ENCODE data around the gene OR2C1. TPM values are rescaled to one million over a fixed set of nuclear protein-coding genes. Genes with fewer than 3 reads are reported as not detected.

Gene OR2C1
- total RNA-seq, 6 experiments from 2014 or later, result 0.49 TPM; not detected in 5

GRCh38 chr16:3375680-3376079 is 20.0 kb downstream of the OR2C1 start:
- Histone ChIP-seq H3K27me3 (no peaks in the 10 kb centered on the region), H3K27ac (no peak overlapping the region), H3K4me1 (no peaks in the 10 kb centered on the region), H3K36me3 (no peaks in the 10 kb centered on the region), H3K9me3 (peaks cover 0 to 25% (median 7%) of the 10 kb centered on the region in 4 donors), H3K4me3 (no peak overlapping the region)
- 95% methylated on average over 5 of the region's 5 CpGs for WGBS (ENCODE audit: insufficient coverage, low coverage, low lambda C conversion rate, missing lambda C conversion rate)
- DNase-seq (no peak), ATAC-seq (no peak)
- TF ChIP-seq POLR2A (IDR thresholded peaks at IDR 0.05) (no peak), CTCF (IDR thresholded peaks at IDR 0.05) (no peak)
- intact Hi-C loops (cut with DNase I), result no loop called here

GRCh38 chr16:3377917-3378316 is 22.2 kb downstream of the OR2C1 start:
- no peaks in the 10 kb centered on the region for H3K27me3 ChIP-seq
- H3K36me3 ChIP-seq, result peaks cover 0 to 6% (median 3%) of the 10 kb centered on the region in 4 donors
- peaks cover 0 to 46% (median 23%) of the 10 kb centered on the region in 4 donors for H3K9me3 ChIP-seq
- ATAC-seq, result no peak
- intact Hi-C loops (cut with DNase I), result no loop called here
- no peaks in the 10 kb centered on the region for H3K4me1 ChIP-seq
- no peak for DNase-seq
- no peak overlapping the region for H3K4me3 ChIP-seq
- no peak overlapping the region for H3K27ac ChIP-seq
- TF ChIP-seq POLR2A (IDR thresholded peaks at IDR 0.05), result no peak

DNA sequence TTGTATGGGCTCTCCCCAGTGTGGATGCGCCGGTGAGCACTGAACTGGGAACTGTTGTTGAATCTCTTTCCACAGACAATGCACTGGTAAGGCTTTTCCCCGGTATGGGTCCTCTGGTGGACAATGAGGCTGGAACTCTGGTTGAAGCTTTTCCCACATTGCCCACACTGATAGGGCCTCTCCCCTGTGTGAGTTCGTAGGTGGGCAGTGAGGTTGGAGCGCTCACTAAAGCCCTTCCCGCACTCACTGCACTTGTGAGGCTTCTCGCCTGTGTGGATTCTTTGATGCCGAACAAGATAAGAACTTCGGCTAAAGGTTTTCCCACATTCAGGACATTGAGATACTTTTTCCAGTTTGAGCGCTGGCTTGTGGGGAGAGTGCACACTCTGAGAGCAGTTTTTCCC is 27.4 kb downstream of the OR2C1 start:
- peaks cover 0 to 60% (median 41%) of the 10 kb centered on the region in 4 donors for H3K9me3 ChIP-seq
- no peak for TF ChIP-seq CTCF (IDR thresholded peaks at IDR 0.05)
- no peak for TF ChIP-seq POLR2A (IDR thresholded peaks at IDR 0.05)
- no peak for DNase-seq
- no peaks in the 10 kb centered on the region for H3K27me3 ChIP-seq
- WGBS (ENCODE audit: insufficient coverage, low coverage, low lambda C conversion rate, missing lambda C conversion rate), result 96% methylated on average over 7 of the region's 10 CpGs
- no peak overlapping the region for H3K27ac ChIP-seq
- H3K4me1 ChIP-seq, result no peaks in the 10 kb centered on the region
- ATAC-seq, result no peak
- H3K36me3 ChIP-seq, result peaks cover 0 to 25% (median 14%) of the 10 kb centered on the region in 4 donors
- no peak overlapping the region for H3K4me3 ChIP-seq
- intact Hi-C loops (cut with DNase I), result loop anchor here in 1 of 2 donors (10.0 kb wide), 1 partner anchor 78 kb away; the partner anchor contains the start of genes TIGD7 and ZNF75A

GRCh38 chr16:3388325-3388724 is 32.6 kb downstream of the OR2C1 start:
- no peak overlapping the region for H3K4me3 ChIP-seq
- TF ChIP-seq CTCF (IDR thresholded peaks at IDR 0.05) (no peak), POLR2A (IDR thresholded peaks at IDR 0.05) (no peak)
- WGBS (ENCODE audit: insufficient coverage, low coverage, low lambda C conversion rate, missing lambda C conversion rate), result 99% methylated on average over 6 of the region's 6 CpGs
- peaks cover 0 to 47% (median 14%) of the 10 kb centered on the region in 4 donors for H3K36me3 ChIP-seq
- H3K4me1 ChIP-seq, result no peaks in the 10 kb centered on the region
- peaks cover 0 to 18% (median 17%) of the 10 kb centered on the region in 4 donors for H3K9me3 ChIP-seq
- H3K27me3 ChIP-seq, result no peaks in the 10 kb centered on the region
- no peak overlapping the region for H3K27ac ChIP-seq
- ATAC-seq, result no peak
- intact Hi-C loops (cut with DNase I), result loop anchor here in 1 of 2 donors (10.0 kb wide), 1 partner anchor 84 kb away; the partner anchor contains the start of genes TIGD7 and ZNF75A
- DNase-seq, result no peak

- H3K9me3 ChIP-seq, result peaks cover 0 to 6% (median 4%) of the 10 kb centered on the region in 4 donors
- intact Hi-C loops (cut with DNase I), result loop anchor here in 1 of 2 donors (10.0 kb wide), 1 partner anchor 85 kb away; the partner anchor contains the start of genes TIGD7 and ZNF75A
- no peak for ATAC-seq
- 77% methylated on average over 4 of the region's 9 CpGs for WGBS (ENCODE audit: insufficient coverage, low coverage, low lambda C conversion rate, missing lambda C conversion rate)
- no peaks in the 10 kb centered on the region for H3K4me1 ChIP-seq
- H3K4me3 ChIP-seq, result no peak overlapping the region
- peaks cover 0 to 42% (median 10%) of the 10 kb centered on the region in 4 donors for H3K36me3 ChIP-seq
- DNase-seq, result no peak
- TF ChIP-seq POLR2A (IDR thresholded peaks at IDR 0.05) (no peak), CTCF (IDR thresholded peaks at IDR 0.05) (no peak)
- H3K27ac ChIP-seq, result no peak overlapping the region
- H3K27me3 ChIP-seq, result no peaks in the 10 kb centered on the region
Observed at GRCh38 chr16:3389663-3390338, 34.1 kb downstream of the OR2C1 start.

Measured in right lobe of liver (tissue), 6 donors.